IMR-90 (cell line): ENCODE data around the gene IGBP1. TPM values are rescaled to one million over a fixed set of nuclear protein-coding genes. Genes with fewer than 3 reads are reported as not detected.
A peak's percentile ranks its signal among the peaks of the same experiment; 100 is the strongest.

ENCODE experiments used
- ATAC-seq: fragments of 200-7000 bp; cut with Tn5 transposase; 2 replicates; pipeline ENCODE4 v1.9.1; 2020; ENCODE audit warnings: low read depth, mild to moderate bottlenecking, moderate library complexity
- BruUV-seq: library from RNA; stranded (reverse); fragments of 400-500 nt; replicated peaks from 2 replicates; lab custom pipeline; 2021; lab: Mats Ljungman, UMichigan
- CTCF ChIA-PET: fragments of 300-600 bp; formaldehyde crosslinking; extraction: SDS; loops from one replicate; lab custom pipeline; 2021; ENCODE audit warnings: antibody characterized with exemption; lab: Yijun Ruan, JAX
- POLR2A ChIA-PET: fragments of 300-600 bp; sonication (Branson Sonifier 250); formaldehyde crosslinking; loops from one replicate; lab custom pipeline; 2022; ENCODE audit warnings: antibody characterized with exemption; ENCODE audit not compliant: unreplicated experiment; lab: Charles Lee
- DNase-seq: peaks from one replicate; pipeline ENCODE4 v3.0.0; 2013
- H2AFZ ChIP-seq: replicated peaks from 2 replicates; pipeline ENCODE3; 2013; ENCODE audit warnings: low read length, mild to moderate bottlenecking; ENCODE audit not compliant: poor library complexity
- H2AK5ac ChIP-seq: 2 replicates; pipeline ENCODE4 v1.6.1; 2013; ENCODE audit warnings: low read depth, low read length, inconsistent platforms
- H2AK9ac ChIP-seq: replicated peaks from 2 replicates; pipeline ENCODE3; 2013; ENCODE audit warnings: mild to moderate bottlenecking, low read depth, low read length, moderate library complexity; ENCODE audit not compliant: poor library complexity
- H2BK120ac ChIP-seq: 2 replicates; pipeline ENCODE4 v1.6.1; 2013; ENCODE audit warnings: low read depth, low read length, inconsistent platforms
- H2BK15ac ChIP-seq: 3 replicates; pipeline ENCODE4 v1.6.1; 2013; ENCODE audit warnings: low read depth, low read length, inconsistent platforms
- H2BK20ac ChIP-seq: 2 replicates; pipeline ENCODE4 v1.6.1; 2013; ENCODE audit warnings: low read depth, mild to moderate bottlenecking, inconsistent platforms, low read length, moderate library complexity
- H2BK5ac ChIP-seq: 2 replicates; pipeline ENCODE4 v1.6.1; 2013; ENCODE audit warnings: mild to moderate bottlenecking, low read depth, low read length, inconsistent platforms; ENCODE audit not compliant: poor library complexity, severe bottlenecking
- H3K14ac ChIP-seq: replicated peaks from 2 replicates; pipeline ENCODE4 v1.6.1; 2013; ENCODE audit warnings: low read depth, low read length, inconsistent platforms
- H3K18ac ChIP-seq: 2 replicates; pipeline ENCODE4 v1.6.1; 2013; ENCODE audit warnings: low read depth, low read length, control low read depth
- H3K23ac ChIP-seq: 2 replicates; pipeline ENCODE4 v1.6.1; 2013; ENCODE audit warnings: low read depth, low read length, inconsistent platforms
- H3K27ac ChIP-seq: 2 replicates; pipeline ENCODE4 v1.5.1; 2013; ENCODE audit warnings: mild to moderate bottlenecking, control low read depth, low read length; ENCODE audit not compliant: insufficient read depth
- H3K27me3 ChIP-seq: 2 replicates; pipeline ENCODE4 v1.6.1; 2013; ENCODE audit warnings: low read length; ENCODE audit not compliant: control insufficient read depth, insufficient read depth
- H3K36me3 ChIP-seq: 2 replicates; pipeline ENCODE4 v1.6.1; 2013; ENCODE audit warnings: low read length, mixed read lengths; ENCODE audit not compliant: control insufficient read depth, insufficient read depth
- H3K4ac ChIP-seq: 2 replicates; pipeline ENCODE4 v1.6.1; 2013; ENCODE audit warnings: low read depth, low read length, inconsistent platforms
- H3K4me1 ChIP-seq: 2 replicates; pipeline ENCODE4 v1.6.1; 2013; ENCODE audit warnings: low read length, mixed read lengths; ENCODE audit not compliant: control insufficient read depth, insufficient read depth
- H3K4me2 ChIP-seq: 2 replicates; pipeline ENCODE4 v1.6.1; 2013; ENCODE audit warnings: low read depth, mild to moderate bottlenecking, control low read depth, low read length, moderate library complexity
- H3K4me3 ChIP-seq: 2 replicates; pipeline ENCODE4 v1.5.1; 2013; ENCODE audit warnings: low read depth, mild to moderate bottlenecking, control low read depth, low read length, moderate library complexity; ENCODE audit not compliant: insufficient read depth
- H3K56ac ChIP-seq: 2 replicates; pipeline ENCODE4 v1.6.1; 2013; ENCODE audit warnings: low read length, inconsistent platforms; ENCODE audit not compliant: insufficient read depth; ENCODE audit errors: extremely low read depth
- H3K79me1 ChIP-seq, 2 experiments: 2 replicates each; pipeline ENCODE4 v1.6.1; 2013; ENCODE audit warnings: low read length in 2 of 2, inconsistent platforms in 1 of 2, low read depth in 1 of 2
- H3K9ac ChIP-seq: 2 replicates; pipeline ENCODE4 v1.6.1; 2013; ENCODE audit warnings: low read depth, low read length, control low read depth
- H3K9me1 ChIP-seq: 2 replicates; pipeline ENCODE4 v1.6.1; 2013; ENCODE audit warnings: low read length, inconsistent platforms; ENCODE audit not compliant: insufficient read depth
- H3K9me3 ChIP-seq: 2 replicates; pipeline ENCODE4 v1.6.1; 2013; ENCODE audit warnings: low read length; ENCODE audit not compliant: control insufficient read depth, insufficient read depth
- H4K20me1 ChIP-seq: 2 replicates; pipeline ENCODE4 v1.6.1; 2013; ENCODE audit warnings: low read length, inconsistent platforms; ENCODE audit not compliant: insufficient read depth
- H4K5ac ChIP-seq: 2 replicates; pipeline ENCODE4 v1.6.1; 2013; ENCODE audit warnings: mild to moderate bottlenecking, low read depth, low read length, control low read depth
- H4K8ac ChIP-seq, 2 experiments: 2 replicates each; pipeline ENCODE4 v1.6.1; 2013; ENCODE audit warnings: low read depth in 2 of 2, low read length in 2 of 2, control low read depth in 1 of 2, inconsistent platforms in 1 of 2
- H4K91ac ChIP-seq: 2 replicates; pipeline ENCODE4 v1.6.1; 2013; ENCODE audit warnings: low read depth, low read length, inconsistent platforms; ENCODE audit not compliant: insufficient read depth
- BHLHE40 ChIP-seq: fragments of 150-350 bp; IDR thresholded peaks from 2 replicates; pipeline ENCODE4 v1.6.1; 2016; ENCODE audit warnings: mild to moderate bottlenecking, low read depth, low read length
- CEBPB ChIP-seq: IDR thresholded peaks from 2 replicates; pipeline ENCODE4 v1.6.1; 2012; ENCODE audit warnings: low read depth, low read length, improper control_type of control experiment
- CHD1 ChIP-seq: IDR thresholded peaks from 2 replicates; pipeline ENCODE4 v1.6.1; 2012; ENCODE audit warnings: low read depth, low read length, improper control_type of control experiment
- CTCF ChIP-seq: conservative IDR thresholded peaks from 2 replicates; pipeline ENCODE4 v1.5.1; 2012; ENCODE audit warnings: mild to moderate bottlenecking, low read depth, low read length, improper control_type of control experiment
- FOS ChIP-seq: fragments of 150-350 bp; IDR thresholded peaks from 2 replicates; pipeline ENCODE4 v1.6.1; 2016; ENCODE audit warnings: low read depth, low read length
- MAZ ChIP-seq: IDR thresholded peaks from 2 replicates; pipeline ENCODE4 v1.6.1; 2012; ENCODE audit warnings: low read depth, mild to moderate bottlenecking, low read length, improper control_type of control experiment, moderate library complexity, borderline replicate concordance
- MXI1 ChIP-seq: IDR thresholded peaks from 2 replicates; pipeline ENCODE4 v1.6.1; 2012; ENCODE audit warnings: low read depth, mild to moderate bottlenecking, low read length, moderate library complexity, borderline replicate concordance
- NFE2L2 ChIP-seq: fragments of 150-350 bp; IDR thresholded peaks from 2 replicates; pipeline ENCODE4 v1.6.1; 2016; ENCODE audit warnings: low read depth, mild to moderate bottlenecking, low read length
- RAD21 ChIP-seq: IDR thresholded peaks from 2 replicates; pipeline ENCODE4 v1.6.1; 2012; ENCODE audit warnings: low read length, improper control_type of control experiment
- RCOR1 ChIP-seq: IDR thresholded peaks from 2 replicates; pipeline ENCODE4 v1.6.1; 2012; ENCODE audit warnings: mild to moderate bottlenecking, low read length, improper control_type of control experiment; ENCODE audit not compliant: insufficient replicate concordance
- RFX5 ChIP-seq: IDR thresholded peaks from 2 replicates; pipeline ENCODE4 v1.8.0; 2012; ENCODE audit warnings: low read depth, mild to moderate bottlenecking, low read length, moderate library complexity
- SMC3 ChIP-seq: fragments of 150-350 bp; IDR thresholded peaks from 2 replicates; pipeline ENCODE4 v1.6.1; 2016; ENCODE audit warnings: low read depth, mild to moderate bottlenecking, antibody characterized with exemption, low read length, moderate library complexity
- WGBS, 2 experiments: methylation state at CpG; one replicate each; pipeline versions ENCODE4 v1.1.5 to v1.1.7; 2013; ENCODE audit warnings: missing lambda C conversion rate in 2 of 2; ENCODE audit not compliant: insufficient read length in 1 of 2; ENCODE audit errors: extremely low coverage in 2 of 2; 5-methylcytosine and 5-hydroxymethylcytosine counted together
- dilution Hi-C: fragments of 300-500 bp; cut with HindIII; formaldehyde crosslinking; loops from one replicate; pipeline ENCODE4 v1.14.3; 2018; ENCODE audit warnings: low sequenced_read_pairs; ENCODE audit not compliant: unreplicated experiment
- in situ Hi-C: fragments of 300-500 bp; cut with MboI; formaldehyde crosslinking; loops from 3 replicates; pipeline ENCODE4 v1.14.3; 2019; ENCODE audit warnings: low sequenced_read_pairs, inconsistent platforms, mixed read lengths
- intact Hi-C: fragments of 100-400 bp; cut with micrococcal nuclease; formaldehyde crosslinking; loops from 2 replicates; pipeline ENCODE4 v1.10.0; 2022
- polyA plus RNA-seq, 3 experiments: library from polyadenylated mRNA; depleted of rRNA; stranded (reverse); fragments of >200 nt; gene quantifications; 2 replicates each; pipeline ENCODE4 v1.2.3, GENCODE V29; 2012; ENCODE audit warnings: low replicate concordance in 1 of 3
- total RNA-seq: library from RNA; depleted of rRNA; stranded (reverse); fragments of >200 nt; gene quantifications from 2 replicates; pipeline ENCODE4 v1.2.3, GENCODE V29; 2012
- TF ChIP-seq, protein P1 (sequence below): fragments of 150-350 bp; IDR thresholded peaks from 2 replicates; pipeline ENCODE4 v1.6.1; 2016; ENCODE audit warnings: low read depth, mild to moderate bottlenecking, low read length, moderate library complexity, borderline replicate concordance
- TF ChIP-seq, protein P2 (sequence below): fragments of 150-350 bp; IDR thresholded peaks from 2 replicates; pipeline ENCODE4 v1.6.1; 2017; ENCODE audit warnings: mild to moderate bottlenecking, antibody characterized with exemption, low read length, low read depth

IGBP1 gene
- total and polyA plus RNA-seq, 2 of the 4 experiments (the other 2 are of a cell fraction) = 51.8 to 87.1 TPM

DNA sequence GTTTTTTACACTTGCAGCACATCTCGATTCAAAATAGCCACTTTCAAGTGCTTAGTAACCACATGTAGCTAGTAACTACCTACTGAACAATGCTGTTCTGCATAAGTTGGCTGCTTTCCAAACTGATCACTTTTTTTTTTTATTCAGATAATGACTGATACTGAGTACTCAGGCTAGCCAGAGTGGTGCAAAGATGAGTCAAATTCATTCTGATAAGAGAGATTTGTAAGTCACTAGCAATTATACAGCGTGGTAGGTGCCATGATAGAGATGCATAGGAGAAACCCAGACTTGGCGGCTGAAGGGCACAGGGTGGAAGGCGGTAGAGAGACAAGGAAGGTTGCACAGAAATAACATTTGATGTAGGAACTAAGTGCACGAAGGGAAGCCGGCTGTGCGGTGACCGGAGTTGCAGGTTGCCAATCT lies 357 bp upstream of the IGBP1 start:
- in situ Hi-C loops = no loop called here
- peak overlapping the region; percentile 87 for H2AFZ ChIP-seq
- dilution Hi-C loops = no loop called here

More for the DNA sequence above, 357 bp upstream of the IGBP1 start:
- Histone ChIP-seq H3K9me1 (no peaks in the 10 kb centered on the region), H3K27ac (peak overlapping the region; percentile 9), H3K18ac (no peak overlapping the region), H3K56ac (0 out of 2 replicates have a peak overlapping the region, but pooled peaks have one; percentile 8), H4K8ac (peak overlapping the region in 1 of 2 experiments; percentile 57; a peak in 2 of 4 replicates), H2BK120ac (no peak overlapping the region), H3K9me3 (no peaks in the 10 kb centered on the region), H3K23ac (peak overlapping the region; percentile 35; the same call in 1 of the 2 replicates), H2BK15ac (no peak overlapping the region), H3K14ac (no peak overlapping the region; the same call in 1 of the 2 replicates), H4K91ac (no peak overlapping the region), H2BK20ac (no peak overlapping the region), H3K4me3 (peak overlapping the region; percentile 83), H4K5ac (peak overlapping the region; percentile 21), H2AK5ac (no peak overlapping the region), H3K27me3 (no peaks in the 10 kb centered on the region; the same call in 1 of the 2 replicates), H3K9ac (0 out of 2 replicates have a peak overlapping the region, but pooled peaks have one; percentile 10), H3K36me3 (peaks cover 1% of the 10 kb centered on the region; the same call in 1 of the 2 replicates), H3K4me2 (peak overlapping the region; percentile 80), H3K4ac (no peak overlapping the region), H4K20me1 (no peaks in the 10 kb centered on the region; the same call in 1 of the 2 replicates), H3K79me1 (peaks cover 5 to 18% of the 10 kb centered on the region in 2 experiments; a peak in 2 of 4 replicates), H2AK9ac (no peak overlapping the region), H3K4me1 (no peaks in the 10 kb centered on the region), H2BK5ac (peak overlapping the region; percentile 7)
- 20% methylated on average over 2 of the region's 8 CpGs; no CpG with 5 or more reads in 1 of the 2 experiments for whole genome bisulfite sequencing, 2 experiments
- no TSS peak for BruUV-seq
- intact Hi-C loops = loop anchor here (1.0 to 5.0 kb wide), 3 partner anchors 130 to 301 kb away; partner anchors contain the start of gene KIF4A
- ChIA-PET POLR2A (interaction anchor here (0.6 to 1.4 kb wide), 2 partner anchors 35 to 687 kb away, joined by 3 read pairs; no protein-coding TSS in a partner anchor), CTCF (interaction anchor here (0.5 to 1.0 kb wide), 6 partner anchors 130 to 986 kb away, joined by 3 to 4 read pairs (median 3); no protein-coding TSS in a partner anchor)
- DNase-seq = peak; percentile 3
- no peak; the same call in 1 of the 2 replicates for ATAC-seq
- no peak for TF ChIP-seq RAD21
- no peak for TF ChIP-seq CEBPB
- no peak for TF ChIP-seq MXI1
- TF ChIP-seq RCOR1 = no peak
- TF ChIP-seq BHLHE40 = no peak
- no peak for TF ChIP-seq NFE2L2
- TF ChIP-seq, protein P1, sequence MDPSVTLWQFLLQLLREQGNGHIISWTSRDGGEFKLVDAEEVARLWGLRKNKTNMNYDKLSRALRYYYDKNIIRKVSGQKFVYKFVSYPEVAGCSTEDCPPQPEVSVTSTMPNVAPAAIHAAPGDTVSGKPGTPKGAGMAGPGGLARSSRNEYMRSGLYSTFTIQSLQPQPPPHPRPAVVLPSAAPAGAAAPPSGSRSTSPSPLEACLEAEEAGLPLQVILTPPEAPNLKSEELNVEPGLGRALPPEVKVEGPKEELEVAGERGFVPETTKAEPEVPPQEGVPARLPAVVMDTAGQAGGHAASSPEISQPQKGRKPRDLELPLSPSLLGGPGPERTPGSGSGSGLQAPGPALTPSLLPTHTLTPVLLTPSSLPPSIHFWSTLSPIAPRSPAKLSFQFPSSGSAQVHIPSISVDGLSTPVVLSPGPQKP = no peak
- TF ChIP-seq, protein P2, sequence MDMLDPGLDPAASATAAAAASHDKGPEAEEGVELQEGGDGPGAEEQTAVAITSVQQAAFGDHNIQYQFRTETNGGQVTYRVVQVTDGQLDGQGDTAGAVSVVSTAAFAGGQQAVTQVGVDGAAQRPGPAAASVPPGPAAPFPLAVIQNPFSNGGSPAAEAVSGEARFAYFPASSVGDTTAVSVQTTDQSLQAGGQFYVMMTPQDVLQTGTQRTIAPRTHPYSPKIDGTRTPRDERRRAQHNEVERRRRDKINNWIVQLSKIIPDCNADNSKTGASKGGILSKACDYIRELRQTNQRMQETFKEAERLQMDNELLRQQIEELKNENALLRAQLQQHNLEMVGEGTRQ = no peak
- no peak for TF ChIP-seq FOS
- TF ChIP-seq MAZ = no peak
- TF ChIP-seq CTCF = no peak
- TF ChIP-seq SMC3 = no peak
- TF ChIP-seq CHD1 = no peak
- no peak for TF ChIP-seq RFX5
